Parathyroid adenoma (tissue), 2 donors: ENCODE data around the gene VWA5B1.

Experiments used
- H2AFZ ChIP-seq: fragments of 300-600 bp; sonication (generic); one replicate; pipeline ENCODE4 v1.7.0; 2017; ENCODE audit warnings: antibody characterized with exemption, mild to moderate bottlenecking
- H3K27ac ChIP-seq: fragments of 300-600 bp; sonication (generic); one replicate; pipeline ENCODE4 v1.7.0; 2017
- H3K27me3 ChIP-seq: fragments of 300-600 bp; sonication (generic); one replicate; pipeline ENCODE4 v1.7.0; 2017; ENCODE audit warnings: low read length; ENCODE audit not compliant: control insufficient read depth, insufficient read depth
- H3K36me3 ChIP-seq: fragments of 300-600 bp; sonication (generic); one replicate; pipeline ENCODE4 v1.7.0; 2017; ENCODE audit warnings: low read length; ENCODE audit not compliant: control insufficient read depth, insufficient read depth
- H3K4me1 ChIP-seq: fragments of 300-600 bp; sonication (generic); one replicate; pipeline ENCODE4 v1.7.0; 2017; ENCODE audit warnings: control low read depth
- H3K4me2 ChIP-seq: fragments of 300-600 bp; sonication (generic); one replicate; pipeline ENCODE4 v1.7.0; 2017; ENCODE audit warnings: low read length
- H3K4me3 ChIP-seq: fragments of 300-600 bp; sonication (generic); one replicate; pipeline ENCODE4 v1.7.0; 2017; ENCODE audit warnings: low read depth, low read length
- H3K79me2 ChIP-seq: fragments of 300-600 bp; sonication (generic); one replicate; pipeline ENCODE4 v1.7.0; 2017; ENCODE audit warnings: control low read depth
- H3K9ac ChIP-seq: fragments of 300-600 bp; sonication (generic); one replicate; pipeline ENCODE4 v1.7.0; 2017; ENCODE audit warnings: mild to moderate bottlenecking
- H3K9me3 ChIP-seq: fragments of 300-600 bp; sonication (generic); one replicate; pipeline ENCODE4 v1.7.0; 2017; ENCODE audit warnings: low read length; ENCODE audit not compliant: control insufficient read depth
- TF ChIP-seq, protein P1 (sequence below): fragments of 300-600 bp; sonication (generic); IDR thresholded peaks from one replicate; pipeline ENCODE4 v1.7.0; 2017; ENCODE audit warnings: antibody characterized with exemption, mild to moderate bottlenecking
- donor health status: primary hyperparathyroidism.

VWA5B1 gene

DNA sequence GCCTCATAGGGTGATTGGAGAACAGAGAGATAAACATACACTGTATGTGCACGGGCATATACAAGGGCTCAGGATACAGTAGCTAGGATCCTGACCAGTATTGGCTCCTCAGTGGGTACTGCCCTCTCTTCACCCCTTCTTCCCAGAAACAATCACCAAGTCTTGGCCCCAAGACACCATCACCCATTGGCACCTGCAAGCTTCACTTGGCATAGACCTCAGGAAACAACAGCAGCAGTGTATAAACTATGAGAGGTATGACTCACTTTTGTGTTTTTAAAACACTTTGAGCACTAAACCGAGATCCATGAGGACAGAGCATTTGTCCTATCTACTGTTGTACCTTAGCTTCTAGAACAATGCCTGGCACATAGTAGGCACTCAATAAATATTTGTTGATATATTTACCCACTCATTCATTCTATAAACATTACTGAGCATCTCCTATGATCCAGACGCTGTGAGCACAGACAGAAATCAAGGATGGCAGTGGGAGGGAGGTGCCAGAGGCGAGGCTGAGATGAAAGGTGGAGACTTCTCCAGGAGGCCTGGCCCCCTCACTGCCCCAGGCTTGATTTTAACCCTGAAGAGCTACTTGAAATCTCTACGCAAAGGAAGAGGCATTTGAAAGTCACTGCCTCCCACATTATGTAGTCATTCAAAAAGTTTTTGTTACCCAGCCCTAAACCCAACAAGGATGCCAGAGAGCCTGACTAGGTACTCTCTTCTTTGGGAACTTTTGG, 100.1 kb downstream of the VWA5B1 start:
- Histone ChIP-seq H3K4me2 (no peak overlapping the region), H3K36me3 (no peaks in the 10 kb centered on the region), H3K4me1 (no peaks in the 10 kb centered on the region), H3K27me3 (no peaks in the 10 kb centered on the region), H3K9ac (no peak overlapping the region), H3K27ac (no peak overlapping the region), H3K4me3 (no peak overlapping the region), H2AFZ (no peak overlapping the region), H3K9me3 (no peaks in the 10 kb centered on the region), H3K79me2 (no peaks in the 10 kb centered on the region)
- TF ChIP-seq, protein P1, sequence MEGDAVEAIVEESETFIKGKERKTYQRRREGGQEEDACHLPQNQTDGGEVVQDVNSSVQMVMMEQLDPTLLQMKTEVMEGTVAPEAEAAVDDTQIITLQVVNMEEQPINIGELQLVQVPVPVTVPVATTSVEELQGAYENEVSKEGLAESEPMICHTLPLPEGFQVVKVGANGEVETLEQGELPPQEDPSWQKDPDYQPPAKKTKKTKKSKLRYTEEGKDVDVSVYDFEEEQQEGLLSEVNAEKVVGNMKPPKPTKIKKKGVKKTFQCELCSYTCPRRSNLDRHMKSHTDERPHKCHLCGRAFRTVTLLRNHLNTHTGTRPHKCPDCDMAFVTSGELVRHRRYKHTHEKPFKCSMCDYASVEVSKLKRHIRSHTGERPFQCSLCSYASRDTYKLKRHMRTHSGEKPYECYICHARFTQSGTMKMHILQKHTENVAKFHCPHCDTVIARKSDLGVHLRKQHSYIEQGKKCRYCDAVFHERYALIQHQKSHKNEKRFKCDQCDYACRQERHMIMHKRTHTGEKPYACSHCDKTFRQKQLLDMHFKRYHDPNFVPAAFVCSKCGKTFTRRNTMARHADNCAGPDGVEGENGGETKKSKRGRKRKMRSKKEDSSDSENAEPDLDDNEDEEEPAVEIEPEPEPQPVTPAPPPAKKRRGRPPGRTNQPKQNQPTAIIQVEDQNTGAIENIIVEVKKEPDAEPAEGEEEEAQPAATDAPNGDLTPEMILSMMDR = no peak

- H3K4me2 ChIP-seq = no peak overlapping the region
- H2AFZ ChIP-seq = no peak overlapping the region
- no peaks in the 10 kb centered on the region for H3K4me1 ChIP-seq
- no peak overlapping the region for H3K9ac ChIP-seq
- no peaks in the 10 kb centered on the region for H3K79me2 ChIP-seq
- TF ChIP-seq, protein P1 = no peak
- H3K4me3 ChIP-seq = no peak overlapping the region
- H3K9me3 ChIP-seq = no peaks in the 10 kb centered on the region
- no peaks in the 10 kb centered on the region for H3K36me3 ChIP-seq
- no peak overlapping the region for H3K27ac ChIP-seq
- no peaks in the 10 kb centered on the region for H3K27me3 ChIP-seq
Observed at GRCh38 chr1:20395255-20395654, 104.6 kb downstream of the VWA5B1 start.

DNA sequence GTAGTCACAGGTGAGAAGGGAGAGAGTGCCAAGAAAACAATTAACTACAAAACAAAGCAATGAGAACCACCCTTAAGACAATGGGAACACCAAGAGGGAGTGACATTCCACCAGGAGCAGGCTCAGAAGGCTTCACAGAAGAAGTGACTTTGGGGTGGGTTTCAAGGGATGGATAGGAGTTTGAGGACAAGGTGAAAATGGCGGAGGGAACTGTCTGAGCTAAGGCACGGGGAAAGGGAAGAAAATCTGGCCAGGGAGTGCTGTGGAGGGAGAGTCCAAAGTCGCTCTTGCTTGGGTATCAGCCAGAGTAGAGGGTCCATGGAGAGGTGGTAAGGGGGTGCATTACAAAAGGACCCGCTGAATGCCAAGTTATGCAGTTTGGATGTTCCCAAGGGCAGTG, 108.1 kb downstream of the VWA5B1 start:
- Histone ChIP-seq H3K9me3 (no peaks in the 10 kb centered on the region), H3K4me1 (no peaks in the 10 kb centered on the region), H3K4me3 (no peak overlapping the region), H3K27me3 (no peaks in the 10 kb centered on the region), H3K36me3 (no peaks in the 10 kb centered on the region), H3K9ac (no peak overlapping the region), H3K27ac (no peak overlapping the region), H3K79me2 (no peaks in the 10 kb centered on the region), H2AFZ (no peak overlapping the region), H3K4me2 (no peak overlapping the region)
- TF ChIP-seq, protein P1 = no peak

DNA sequence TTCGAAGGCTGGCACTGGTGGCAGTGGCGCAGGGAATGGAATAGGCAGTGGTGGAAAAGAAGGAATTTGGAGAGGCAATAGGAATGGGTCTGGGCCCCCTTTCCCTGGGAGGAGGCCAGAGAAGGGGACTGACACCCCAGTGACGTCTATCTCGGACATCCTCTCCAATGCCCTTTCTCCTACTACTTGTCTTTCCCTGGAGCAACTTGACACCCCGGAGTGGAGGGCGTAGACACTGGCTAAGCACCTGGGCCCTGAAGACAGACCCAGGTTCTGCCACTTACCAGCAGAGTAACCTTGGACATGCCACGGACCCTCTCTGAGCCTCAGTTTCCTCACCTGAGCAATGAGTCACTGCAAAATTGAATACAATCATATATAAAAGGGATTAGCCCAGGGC, 108.5 kb downstream of the VWA5B1 start:
- Histone ChIP-seq H3K9me3 (no peaks in the 10 kb centered on the region), H3K27me3 (no peaks in the 10 kb centered on the region), H3K79me2 (no peaks in the 10 kb centered on the region), H3K4me2 (no peak overlapping the region), H3K4me1 (no peaks in the 10 kb centered on the region), H3K4me3 (no peak overlapping the region), H3K27ac (no peak overlapping the region), H3K36me3 (no peaks in the 10 kb centered on the region), H2AFZ (no peak overlapping the region), H3K9ac (no peak overlapping the region)
- TF ChIP-seq, protein P1 = no peak

DNA sequence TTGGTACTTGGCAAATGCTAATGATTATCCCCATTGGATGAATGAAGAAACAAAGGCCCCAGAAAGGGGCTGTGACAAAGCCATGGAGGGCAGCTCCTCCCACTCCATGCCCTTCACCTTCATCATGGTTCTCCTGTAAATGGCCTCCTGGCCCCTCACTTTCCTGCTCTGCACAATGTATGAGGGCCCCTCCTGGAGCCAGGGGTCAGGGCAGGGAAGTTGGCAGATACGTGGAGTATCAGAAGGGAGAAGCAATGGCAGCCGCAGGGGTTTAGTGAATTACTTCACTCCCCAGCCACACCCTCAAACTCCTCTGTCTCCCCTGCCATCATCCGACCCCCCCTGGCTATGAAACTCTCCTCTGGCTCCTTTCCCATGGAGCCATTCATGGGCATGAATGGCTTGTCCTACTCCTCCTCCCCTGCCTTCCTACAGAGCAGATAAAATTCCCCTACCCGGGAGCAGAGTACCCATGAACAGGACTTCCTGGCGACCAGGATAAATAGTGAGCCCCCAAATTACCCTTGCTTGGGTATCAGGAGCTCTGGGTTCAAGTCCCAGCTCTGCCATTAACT, 109.0 kb downstream of the VWA5B1 start:
- Histone ChIP-seq H3K27me3 (no peaks in the 10 kb centered on the region), H3K79me2 (no peaks in the 10 kb centered on the region), H3K4me2 (no peak overlapping the region), H3K4me1 (no peaks in the 10 kb centered on the region), H3K27ac (no peak overlapping the region), H2AFZ (no peak overlapping the region), H3K9ac (no peak overlapping the region), H3K9me3 (no peaks in the 10 kb centered on the region), H3K36me3 (no peaks in the 10 kb centered on the region), H3K4me3 (no peak overlapping the region)
- TF ChIP-seq, protein P1 = no peak
